Natural killer cell treated with Interleukin-12 subunit alpha and Interleukin-12 subunit beta and Interleukin-15 and Interleukin-18, amount 100 ng/mL, for 72 hours (primary cell): ENCODE data around the gene ZBTB43. TPM values are rescaled to one million over a fixed set of nuclear protein-coding genes. Genes with fewer than 3 reads are reported as not detected.
"Not testable (repeated sequence)": the region's sequence is repeated elsewhere in the genome, so short reads cannot be mapped to it uniquely, and the experiment has no call there.

Experiments
- ATAC-seq, 2 donors: fragments of 150-1000 bp; cut with Tn5 transposase in 1 of 2; sonication (Bioruptor Pico), chemical (Tn5 transposase) in 1 of 2; 2 replicates each; pipeline ENCODE4 v1.10.0; 2021
- DNase-seq: peaks from one replicate; pipeline ENCODE4 v3.0.0; 2022; ENCODE audit warnings: low spot score
- H3K27ac Mint-ChIP-seq, 2 donors: 1 replicate in 1 of 2; 2 replicates in 1 of 2; pipeline ENCODE4 v1.8.0; 2022; ENCODE audit warnings: mixed read lengths in 2 of 2, mild to moderate bottlenecking in 1 of 2, moderate library complexity in 1 of 2
- H3K27me3 Mint-ChIP-seq, 2 donors: 1 replicate in 1 of 2; 2 replicates in 1 of 2; pipeline ENCODE4 v1.8.0; 2022; ENCODE audit warnings: mixed read lengths in 2 of 2
- H3K36me3 Mint-ChIP-seq: one replicate; pipeline ENCODE4 v1.8.0; 2022; ENCODE audit warnings: mixed read lengths
- H3K4me1 Mint-ChIP-seq, 2 donors: 1 replicate in 1 of 2; 2 replicates in 1 of 2; pipeline ENCODE4 v1.8.0; 2022; ENCODE audit warnings: low read depth in 2 of 2, mixed read lengths in 2 of 2, mild to moderate bottlenecking in 1 of 2
- H3K4me3 Mint-ChIP-seq: one replicate; pipeline ENCODE4 v1.8.0; 2022; ENCODE audit warnings: mixed read lengths
- H3K9me3 Mint-ChIP-seq: 2 replicates; pipeline ENCODE4 v1.8.0; 2022; ENCODE audit warnings: mixed read lengths
- total RNA-seq, 2 donors: library from RNA; stranded (reverse); gene quantifications; one replicate each; pipeline ENCODE4 v1.2.3, GENCODE V29; 2022

Gene ZBTB43
- total RNA-seq, 2 donors from 2014 or later: 25.0 to 42.1 TPM

GRCh38 chr9:126824052-126824451 lies 19.2 kb downstream of the ZBTB43 start:
- H3K27me3 Mint-ChIP-seq, H3K9me3 Mint-ChIP-seq, H3K27ac Mint-ChIP-seq, DNase-seq, H3K4me3 Mint-ChIP-seq, ATAC-seq: not testable (repeated sequence)
- Mint-ChIP-seq H3K4me1 (peaks cover 21 to 31% of the 10 kb centered on the region in 2 donors), H3K36me3 (peaks cover 15% of the 10 kb centered on the region)

DNA sequence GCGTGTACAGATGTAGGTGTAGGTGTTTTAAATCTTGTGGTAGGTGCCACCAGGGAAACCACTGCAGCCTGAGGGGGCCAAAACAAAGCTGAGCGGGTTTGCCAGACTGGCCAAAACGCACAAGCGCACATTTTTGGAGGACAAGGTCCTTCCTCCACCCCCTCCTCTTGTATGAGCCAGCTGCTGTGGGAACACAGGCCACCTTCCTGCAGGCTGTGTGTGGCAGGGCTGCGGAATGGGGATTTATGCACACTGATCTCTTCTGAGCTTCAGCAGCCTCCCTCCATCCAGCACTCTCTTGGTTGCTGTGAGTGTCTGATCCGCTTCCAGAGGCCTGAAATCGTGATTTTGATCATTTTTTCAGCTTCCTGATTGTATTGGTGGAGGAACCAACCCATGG lies 22.4 kb downstream of the ZBTB43 start:
- Mint-ChIP-seq H3K27me3 (no peaks in the 10 kb centered on the region), H3K36me3 (peaks cover 5% of the 10 kb centered on the region), H3K9me3 (no peaks in the 10 kb centered on the region), H3K4me3 (no peak overlapping the region), H3K27ac (peak overlapping the region in 1 of 2 donors; percentile 78), H3K4me1 (peaks cover 15 to 33% of the 10 kb centered on the region in 2 donors)
- DNase-seq (no peak), ATAC-seq (no peak)

GRCh38 chr9:126829035-126829434 lies 24.2 kb downstream of the ZBTB43 start:
- H3K9me3 Mint-ChIP-seq: no peaks in the 10 kb centered on the region
- DNase-seq: no peak
- no peak overlapping the region for H3K27ac Mint-ChIP-seq
- no peaks in the 10 kb centered on the region for H3K27me3 Mint-ChIP-seq
- H3K36me3 Mint-ChIP-seq: peaks cover 23% of the 10 kb centered on the region
- ATAC-seq: no peak
- H3K4me3 Mint-ChIP-seq: no peak overlapping the region
- H3K4me1 Mint-ChIP-seq: peaks cover 26 to 35% of the 10 kb centered on the region in 2 donors

- H3K4me3 Mint-ChIP-seq: no peak overlapping the region
- no peaks in the 10 kb centered on the region for H3K9me3 Mint-ChIP-seq
- no peak overlapping the region for H3K27ac Mint-ChIP-seq
- H3K4me1 Mint-ChIP-seq: peaks cover 32 to 38% of the 10 kb centered on the region in 2 donors
- peaks cover 35% of the 10 kb centered on the region for H3K36me3 Mint-ChIP-seq
- no peaks in the 10 kb centered on the region for H3K27me3 Mint-ChIP-seq
- DNase-seq (no peak), ATAC-seq (no peak)
Measured at GRCh38 chr9:126830827-126831226, 26.0 kb downstream of the ZBTB43 start.

- Mint-ChIP-seq H3K27me3 (no peaks in the 10 kb centered on the region), H3K9me3 (no peaks in the 10 kb centered on the region), H3K4me1 (peaks cover 31 to 40% of the 10 kb centered on the region in 2 donors), H3K4me3 (no peak overlapping the region), H3K36me3 (peaks cover 36% of the 10 kb centered on the region), H3K27ac (no peak overlapping the region)
- DNase-seq: no peak
- no peak for ATAC-seq
Measured at GRCh38 chr9:126832440-126832839, 27.6 kb downstream of the ZBTB43 start.

- no peaks in the 10 kb centered on the region for H3K9me3 Mint-ChIP-seq
- DNase-seq: no peak
- H3K27ac Mint-ChIP-seq: no peak overlapping the region
- peaks cover 36% of the 10 kb centered on the region for H3K36me3 Mint-ChIP-seq
- no peak for ATAC-seq
- H3K4me3 Mint-ChIP-seq: no peak overlapping the region
- H3K27me3 Mint-ChIP-seq: no peaks in the 10 kb centered on the region
- peaks cover 31 to 44% of the 10 kb centered on the region in 2 donors for H3K4me1 Mint-ChIP-seq
Measured at GRCh38 chr9:126833020-126833419, 28.2 kb downstream of the ZBTB43 start.

DNA sequence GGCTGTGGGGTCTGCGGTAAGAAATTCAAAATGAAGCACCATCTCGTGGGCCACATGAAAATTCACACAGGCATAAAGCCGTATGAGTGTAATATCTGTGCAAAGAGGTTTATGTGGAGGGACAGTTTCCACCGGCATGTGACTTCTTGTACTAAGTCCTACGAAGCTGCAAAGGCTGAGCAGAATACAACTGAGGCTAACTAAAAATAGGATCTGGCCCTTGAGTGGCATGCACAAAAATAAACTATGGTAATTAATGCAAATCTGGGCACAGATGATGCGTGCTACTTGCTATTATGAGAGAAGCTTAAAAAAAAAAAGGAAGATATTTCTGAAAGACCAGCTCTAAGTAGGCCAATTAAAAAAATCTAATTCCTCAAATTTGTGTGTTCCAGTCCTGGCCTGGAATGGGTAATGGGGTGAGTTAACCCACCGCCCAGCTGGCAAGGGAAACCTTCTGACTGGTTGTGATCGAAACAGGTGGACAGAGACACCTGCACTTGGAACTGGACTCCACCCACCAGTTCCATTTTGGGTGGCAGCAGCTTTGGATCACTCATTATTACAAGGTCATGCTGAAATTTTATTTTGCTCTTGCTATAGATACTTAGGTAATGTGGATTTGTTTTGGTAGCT lies 29.0 kb downstream of the ZBTB43 start:
- H3K4me3 Mint-ChIP-seq: no peak overlapping the region
- no peak overlapping the region for H3K27ac Mint-ChIP-seq
- ATAC-seq (no peak), DNase-seq (no peak)
- peaks cover 36% of the 10 kb centered on the region for H3K36me3 Mint-ChIP-seq
- H3K4me1 Mint-ChIP-seq: peaks cover 32 to 48% of the 10 kb centered on the region in 2 donors
- no peaks in the 10 kb centered on the region for H3K27me3 Mint-ChIP-seq
- no peaks in the 10 kb centered on the region for H3K9me3 Mint-ChIP-seq

DNA sequence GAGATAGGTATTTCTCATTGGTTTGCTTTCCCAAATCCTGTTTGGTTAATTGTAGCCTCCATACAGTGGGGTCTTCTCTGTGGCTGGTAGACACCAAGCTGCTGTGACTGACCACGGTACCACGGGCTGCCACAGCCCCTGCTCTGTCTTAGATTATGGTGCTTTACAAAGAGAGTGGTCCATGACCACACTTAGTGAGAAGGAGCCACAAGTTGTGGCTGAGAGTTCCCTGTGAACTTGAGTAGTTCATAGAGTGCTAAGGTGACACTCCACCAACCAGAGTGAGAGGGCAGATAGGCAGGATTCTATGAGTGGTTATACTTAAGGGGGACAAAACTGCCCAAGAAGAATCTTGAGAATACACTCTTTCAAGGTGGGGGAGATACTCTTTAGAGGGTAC lies 29.8 kb downstream of the ZBTB43 start:
- no peak overlapping the region for H3K27ac Mint-ChIP-seq
- no peak overlapping the region for H3K4me3 Mint-ChIP-seq
- no peaks in the 10 kb centered on the region for H3K9me3 Mint-ChIP-seq
- peaks cover 36% of the 10 kb centered on the region for H3K36me3 Mint-ChIP-seq
- no peak for DNase-seq
- no peak for ATAC-seq
- H3K4me1 Mint-ChIP-seq: peaks cover 33 to 51% of the 10 kb centered on the region in 2 donors
- no peaks in the 10 kb centered on the region for H3K27me3 Mint-ChIP-seq

- Mint-ChIP-seq H3K4me3 (no peak overlapping the region), H3K36me3 (peaks cover 36% of the 10 kb centered on the region), H3K27ac (no peak overlapping the region), H3K27me3 (no peaks in the 10 kb centered on the region), H3K4me1 (peaks cover 29 to 54% of the 10 kb centered on the region in 2 donors), H3K9me3 (no peaks in the 10 kb centered on the region)
- ATAC-seq (no peak), DNase-seq (no peak)
Measured at GRCh38 chr9:126836216-126836615, 31.4 kb downstream of the ZBTB43 start.

DNA sequence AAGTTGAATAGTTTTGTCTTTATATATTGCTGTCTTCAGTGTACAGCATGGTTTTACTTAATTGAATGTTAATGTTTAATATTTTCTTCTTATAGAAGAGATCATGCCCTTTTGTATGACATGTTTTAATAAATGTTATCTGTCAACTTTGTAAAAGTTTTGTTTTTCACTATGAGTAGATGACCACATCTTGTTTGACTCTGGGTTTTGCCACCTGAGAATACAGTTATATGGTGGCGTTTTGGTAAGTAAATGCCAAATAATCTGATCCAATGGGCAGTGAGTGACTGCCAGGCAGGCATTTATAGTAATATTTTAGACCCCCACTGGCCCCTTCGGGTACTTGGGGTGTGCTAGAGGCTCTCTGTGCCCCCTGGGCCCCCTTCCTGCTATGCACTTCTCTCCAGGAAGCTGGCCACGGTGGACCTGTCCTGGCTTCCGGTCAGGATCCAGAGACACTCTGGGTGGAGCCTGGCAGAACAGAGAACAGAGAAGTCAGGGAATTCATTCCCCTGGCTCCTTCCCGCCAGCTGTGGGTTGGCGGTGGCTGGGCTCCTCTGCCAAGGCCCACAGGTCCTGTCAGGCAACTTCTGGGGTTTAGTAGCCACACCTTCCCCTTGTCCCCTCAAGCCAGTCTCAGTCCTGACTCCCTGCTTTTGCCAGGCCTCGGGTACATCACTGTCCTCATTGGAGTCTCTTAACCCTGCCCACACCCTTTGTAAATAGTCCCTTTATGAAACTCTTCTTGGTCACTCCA lies 33.4 kb downstream of the ZBTB43 start:
- peaks cover 25% of the 10 kb centered on the region for H3K36me3 Mint-ChIP-seq
- H3K9me3 Mint-ChIP-seq: no peaks in the 10 kb centered on the region
- peaks cover 24 to 47% of the 10 kb centered on the region in 2 donors for H3K4me1 Mint-ChIP-seq
- ATAC-seq (no peak), DNase-seq (no peak)
- no peaks in the 10 kb centered on the region for H3K27me3 Mint-ChIP-seq
- H3K4me3 Mint-ChIP-seq: no peak overlapping the region
- peak overlapping the region in 1 of 2 donors; percentile 60 for H3K27ac Mint-ChIP-seq

GRCh38 chr9:126838895-126839294 lies 34.1 kb downstream of the ZBTB43 start:
- Mint-ChIP-seq H3K27ac (peak overlapping the region in 1 of 2 donors; percentile 60), H3K4me3 (peak overlapping the region; percentile 46)
- peak in 1 of 2 donors; percentile 50 for ATAC-seq

GRCh38 chr9:126839301-126839700 lies 34.5 kb downstream of the ZBTB43 start:
- Mint-ChIP-seq H3K4me1 (peaks cover 23 to 40% of the 10 kb centered on the region in 2 donors), H3K27ac (peak overlapping the region in 1 of 2 donors; percentile 60), H3K27me3 (no peaks in the 10 kb centered on the region), H3K9me3 (no peaks in the 10 kb centered on the region), H3K36me3 (peaks cover 15% of the 10 kb centered on the region), H3K4me3 (peak overlapping the region; percentile 46)
- ATAC-seq (peak in 1 of 2 donors; percentile 18), DNase-seq (no peak)

More at GRCh38 chr9:126838895-126839294, 34.1 kb downstream of the ZBTB43 start:
- Mint-ChIP-seq H3K9me3 (no peaks in the 10 kb centered on the region), H3K4me1 (peaks cover 26 to 44% of the 10 kb centered on the region in 2 donors), H3K36me3 (peaks cover 19% of the 10 kb centered on the region), H3K27me3 (no peaks in the 10 kb centered on the region)
- no peak for DNase-seq

DNA sequence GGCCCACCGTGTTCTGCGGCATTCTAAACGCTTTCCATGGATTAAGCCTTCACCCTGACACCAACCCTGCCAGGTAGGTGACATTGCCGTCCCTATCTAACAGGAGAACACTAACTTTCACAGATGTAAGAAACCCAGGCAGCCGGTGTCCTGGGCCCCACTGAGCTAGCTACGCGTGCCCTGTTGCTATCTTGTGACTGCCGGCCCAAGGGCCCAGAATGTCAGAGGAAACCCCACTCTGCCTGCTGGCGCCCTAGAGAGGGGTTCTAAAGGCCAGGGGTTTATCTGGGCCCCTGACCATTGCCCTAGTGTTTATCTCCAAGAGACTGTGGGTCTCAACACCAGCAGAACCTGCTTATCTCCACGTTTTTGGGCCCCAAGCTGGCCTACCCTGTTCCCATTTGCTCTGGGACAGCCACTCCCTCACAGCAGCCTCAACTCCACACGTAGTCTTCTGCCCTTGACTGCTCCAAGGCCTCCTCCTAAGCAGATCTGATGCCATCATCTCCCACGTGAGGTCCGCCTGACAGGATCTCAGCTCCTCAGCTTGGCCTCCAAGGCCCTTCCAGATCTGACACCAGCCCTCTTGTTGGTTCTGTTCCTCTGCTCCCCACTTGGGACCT lies 37.5 kb downstream of the ZBTB43 start:
- Mint-ChIP-seq H3K4me1 (peaks cover 12 to 23% of the 10 kb centered on the region in 2 donors), H3K9me3 (no peaks in the 10 kb centered on the region), H3K36me3 (no peaks in the 10 kb centered on the region), H3K27me3 (peaks cover 0 to 2% of the 10 kb centered on the region in 2 donors), H3K27ac (no peak overlapping the region), H3K4me3 (no peak overlapping the region)
- ATAC-seq (no peak), DNase-seq (no peak)
